Limb (tissue), 2 donors: ENCODE data around the gene TMEM79.
"Not testable (repeated sequence)": the region's sequence is repeated elsewhere in the genome, so short reads cannot be mapped to it uniquely, and the experiment has no call there.

ENCODE experiments used
- DNase-seq, 2 donors: peaks; one replicate each; pipeline ENCODE4 v3.0.0-alpha.2; 2016; ENCODE audit errors: extremely low spot score in 2 of 2

The TMEM79 gene

GRCh38 chr1:156298852-156299357 is 14.8 kb downstream of the TMEM79 start, which contains the start of gene VHLL:
Gene VHLL, minus strand, starts transcription at chr1:156299307. Its CDS starts 118 bp downstream, at chr1:156299189.
- no peak for DNase-seq

GRCh38 chr1:156303241-156303640 is 19.1 kb downstream of the TMEM79 start:
- DNase-seq: no peak

DNA sequence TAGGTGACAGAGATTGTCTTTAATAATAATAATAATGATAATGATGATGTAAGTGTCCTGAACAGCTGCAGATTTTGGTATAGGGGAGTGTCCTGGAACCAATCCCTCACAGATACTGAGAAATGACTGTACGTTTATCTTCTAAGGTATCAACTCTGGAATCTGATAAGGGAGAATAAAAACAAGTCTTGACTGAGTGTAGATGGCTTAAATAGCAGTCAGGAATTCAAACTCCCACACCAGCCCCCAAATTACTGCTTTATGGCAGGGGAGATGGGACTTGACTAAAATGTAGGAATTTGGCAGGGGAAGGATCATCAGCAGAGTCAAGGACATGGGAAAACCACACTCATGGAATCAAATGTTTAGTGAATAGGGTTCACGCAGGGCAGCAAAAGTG is 21.1 kb downstream of the TMEM79 start:
- DNase-seq: no peak

DNA sequence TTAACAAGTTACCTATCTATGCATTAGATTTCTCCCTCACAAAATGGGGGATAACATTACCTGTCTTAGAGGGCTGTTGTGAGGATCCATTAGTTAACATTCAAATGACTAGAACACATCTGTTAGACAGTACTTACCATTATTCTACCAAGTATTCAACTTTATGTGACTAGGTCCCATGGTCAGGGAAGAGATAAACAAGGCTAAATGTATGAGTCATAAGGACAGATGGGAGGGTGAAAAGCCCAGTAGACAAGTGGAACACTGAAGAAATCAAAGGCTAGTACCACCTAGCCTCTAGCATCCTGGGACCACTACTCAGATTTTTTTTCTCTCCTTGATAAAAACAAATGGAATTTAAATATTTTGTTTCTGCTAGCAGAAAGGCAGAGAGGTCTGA is 24.0 kb downstream of the TMEM79 start:
- DNase-seq: no peak

DNA sequence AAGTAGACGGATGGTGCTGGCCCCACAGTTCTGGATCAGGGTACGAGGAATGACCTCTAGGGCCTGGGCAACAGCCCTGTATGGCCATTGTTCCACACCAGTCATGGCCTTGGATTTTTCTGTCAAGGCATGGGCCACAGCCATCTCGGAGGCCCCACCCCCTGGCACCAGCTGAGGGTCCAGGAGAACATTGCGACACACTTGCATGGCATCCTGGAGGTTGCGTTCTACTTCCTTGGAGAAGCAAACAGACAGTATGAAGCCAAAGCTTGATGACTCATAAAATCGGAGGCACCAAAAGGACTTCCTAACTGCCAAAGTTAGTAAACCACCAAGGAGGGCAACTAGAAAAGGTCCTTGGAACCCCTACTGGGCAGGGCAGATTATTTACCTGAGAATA is 26.8 kb downstream of the TMEM79 start:
- no peak for DNase-seq

DNA sequence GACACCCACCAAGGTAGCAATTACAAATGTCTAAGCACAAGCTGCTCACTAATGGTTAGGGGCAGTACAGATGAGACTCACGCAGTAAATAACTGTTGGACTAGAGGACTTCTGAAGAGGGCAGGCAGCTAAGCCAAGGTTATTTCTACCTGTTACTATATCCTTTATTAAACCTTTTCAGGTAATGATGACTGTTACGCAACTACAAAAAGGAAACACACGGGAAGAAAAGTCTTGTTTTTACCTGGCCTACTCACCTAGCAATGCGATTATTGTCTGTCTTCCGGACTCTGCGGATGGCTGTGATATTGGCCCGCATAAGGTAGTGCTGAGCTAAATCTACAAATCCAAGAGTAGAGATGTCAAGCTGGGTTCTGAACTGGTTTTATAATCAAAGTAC is 32.8 kb downstream of the TMEM79 start:
- no peak for DNase-seq

GRCh38 chr1:156319664-156320063 is 35.5 kb downstream of the TMEM79 start:
- DNase-seq: peak in 1 of 2 donors; percentile 19

- DNase-seq: no peak
Measured at GRCh38 chr1:156320560-156320959, 36.4 kb downstream of the TMEM79 start.

DNA sequence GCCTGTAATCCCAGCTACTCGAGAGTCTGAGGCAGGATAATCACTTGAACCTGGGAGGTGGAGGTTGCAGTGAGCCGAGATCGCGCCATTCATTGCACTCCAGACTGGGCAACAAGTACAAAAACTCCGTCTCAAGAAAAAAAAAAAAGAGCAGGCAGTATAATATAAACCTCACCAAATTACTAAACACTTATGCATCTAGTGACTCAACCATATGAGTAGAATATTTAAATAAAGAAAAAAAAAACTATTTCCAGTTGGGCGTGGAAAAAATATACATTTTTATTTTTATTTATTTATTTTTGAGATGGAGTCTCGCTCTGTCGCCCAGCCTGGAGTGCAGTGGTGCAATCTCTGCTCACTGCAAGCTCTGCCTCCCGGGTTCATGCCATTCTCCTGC is 39.1 kb downstream of the TMEM79 start:
- DNase-seq: not testable (repeated sequence)

DNA sequence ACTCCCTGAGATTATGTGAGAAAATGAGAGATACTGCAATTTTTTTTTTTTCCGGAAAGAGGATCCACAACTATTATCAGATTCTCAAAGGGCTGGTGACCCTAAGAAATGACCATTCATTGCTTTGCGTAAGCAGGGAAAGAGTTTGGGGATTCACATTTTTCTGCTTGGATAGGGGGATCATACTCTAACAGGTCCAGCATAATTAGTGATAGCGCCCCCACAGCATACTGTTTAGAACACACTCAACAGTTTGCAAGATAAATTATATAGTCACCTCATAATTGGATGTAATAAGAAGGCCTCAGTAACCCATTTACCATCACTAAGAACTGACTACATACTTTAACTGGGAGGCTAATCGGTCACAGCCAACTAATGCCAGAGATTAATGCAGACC is 52.1 kb downstream of the TMEM79 start:
- no peak for DNase-seq

DNA sequence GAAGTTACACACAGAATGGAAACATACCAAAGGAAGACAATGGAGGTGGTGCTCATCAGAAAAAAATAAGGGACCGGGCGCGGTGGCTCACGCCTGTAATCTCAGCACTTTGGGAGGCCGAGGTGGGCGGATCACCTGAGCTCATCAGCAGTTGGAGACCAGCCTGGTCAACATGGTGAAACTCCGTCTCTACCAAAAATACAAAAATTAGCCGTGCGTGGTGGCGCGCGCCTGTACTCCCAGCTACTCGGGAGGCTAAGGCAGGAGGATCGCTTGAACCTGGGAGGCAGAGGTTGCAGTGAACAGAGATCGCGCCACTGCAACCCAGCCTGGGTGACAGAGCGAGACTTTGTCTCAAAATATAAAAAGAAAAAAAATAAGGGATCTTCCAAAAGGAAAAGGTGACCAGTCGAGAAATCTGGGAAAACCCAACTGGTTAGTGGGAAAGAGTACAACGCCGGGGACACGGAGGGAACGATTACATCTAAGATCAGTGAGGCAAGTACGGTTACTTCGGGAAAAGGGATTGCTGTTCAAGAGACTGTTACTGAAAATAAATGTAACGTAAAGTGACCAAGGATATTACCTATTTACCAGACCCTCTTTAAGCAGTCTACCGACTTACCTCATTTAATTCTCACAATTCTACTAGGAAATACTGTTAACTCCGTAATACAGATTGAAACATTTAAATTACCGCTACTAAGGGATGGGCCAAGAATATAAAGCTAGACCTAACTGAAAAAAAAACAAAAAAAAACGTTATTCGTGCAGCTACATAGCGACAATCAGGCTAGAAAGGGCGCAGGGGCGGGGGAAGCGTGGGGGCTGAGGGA is 53.1 kb downstream of the TMEM79 start:
- DNase-seq: no peak

GRCh38 chr1:156337888-156338179 is 53.7 kb downstream of the TMEM79 start:
- no peak for DNase-seq

GRCh38 chr1:156338180-156338976 is 54.3 kb downstream of the TMEM79 start, which contains the start of the genes CCT3 and TSACC:
Gene CCT3, minus strand, starts transcription at chr1:156338292. Its CDS starts 108 bp downstream, at chr1:156338184.
Gene TSACC, plus strand, starts transcription at chr1:156338526. Its CDS starts 1,232 bp downstream, at chr1:156339758.
- DNase-seq: peak; percentile 99 to 100
